K562 (cell line): ENCODE results near the gene MYH6. TPM values are rescaled to one million over a fixed set of nuclear protein-coding genes. Genes with fewer than 3 reads are reported as not detected.

Experiments
- ATAC-seq: fragments of 200-7000 bp; cut with Tn5 transposase; 3 replicates; pipeline ENCODE4 v1.9.1; 2020; ENCODE audit warnings: moderate library complexity
- BruUV-seq: library from RNA; stranded (reverse); fragments of 400-500 nt; replicated peaks from 2 replicates; lab custom pipeline; 2021; lab: Mats Ljungman, UMichigan
- CTCF ChIA-PET: fragments of 300-600 bp; formaldehyde crosslinking; extraction: SDS; loops from one replicate; lab custom pipeline; 2021; ENCODE audit warnings: low intra/inter-chr PET ratio; lab: Yijun Ruan, JAX
- POLR2A ChIA-PET: fragments of 300-600, 350-650 bp; sonication (Branson Sonifier 250); formaldehyde crosslinking; extraction: SDS; loops from one replicate; lab custom pipeline; 2021; ENCODE audit warnings: antibody characterized with exemption, inconsistent platforms; lab: Yijun Ruan, JAX
- DNase-seq, 4 experiments: peaks; one replicate each; pipeline versions ENCODE4 v3.0.0 to v3.0.0-alpha.2; 2011 to 2018; ENCODE audit warnings: low spot score in 3 of 4, mixed read lengths in 3 of 4; ENCODE audit errors: extremely low read depth in 1 of 4
- FAIRE-seq: peaks from 2 replicates; lab custom pipeline; 2011; peaks lifted over from hg19 to GRCh38; lab: Jason Lieb, UNC
- H2AFZ ChIP-seq: 2 replicates; pipeline ENCODE4 v1.6.0; 2011; ENCODE audit warnings: low read depth, low read length, control low read depth, inconsistent platforms
- H3K27ac ChIP-seq: fragments of 200-600 bp; 3 replicates; pipeline ENCODE4 v1.8.0; 2011; ENCODE audit warnings: low read depth, mild to moderate bottlenecking, control low read depth, inconsistent platforms, low read length, moderate library complexity, mixed read lengths; ENCODE audit errors: extremely low read depth
- H3K27me3 ChIP-seq, 2 experiments: fragments of 300-600 bp in 1 of 2; 2 replicates in 1 of 2; 3 replicates in 1 of 2; pipeline versions ENCODE4 v1.6.0 to v1.8.0; 2011; ENCODE audit warnings: inconsistent platforms in 2 of 2, low read length in 2 of 2, mild to moderate bottlenecking in 1 of 2, mixed read lengths in 1 of 2, moderate library complexity in 1 of 2; ENCODE audit not compliant: control insufficient read depth in 2 of 2, insufficient read depth in 2 of 2
- H3K36me3 ChIP-seq: fragments of 300-600 bp; 3 replicates; pipeline ENCODE4 v1.8.0; 2011; ENCODE audit warnings: mild to moderate bottlenecking, low read length, inconsistent platforms; ENCODE audit not compliant: control insufficient read depth, insufficient read depth
- H3K4me1 ChIP-seq, 2 experiments: fragments of 200-600 bp in 1 of 2; replicated peaks in 1 of 2; 2 replicates in 1 of 2; 3 replicates in 1 of 2; pipeline versions ENCODE4 v1.5.1 to v1.8.0; 2011; ENCODE audit warnings: inconsistent platforms in 2 of 2, low read length in 2 of 2, mild to moderate bottlenecking in 1 of 2, mixed read lengths in 1 of 2, moderate library complexity in 1 of 2; ENCODE audit not compliant: control insufficient read depth in 2 of 2, insufficient read depth in 2 of 2
- H3K4me2 ChIP-seq: 2 replicates; pipeline ENCODE4 v1.6.1; 2011; ENCODE audit warnings: low read length, control low read depth, inconsistent platforms, mixed read lengths; ENCODE audit not compliant: insufficient read depth
- H3K4me3 ChIP-seq: fragments of 200-600 bp; sonication (generic), shearing (Covaris generic); 2 replicates; pipeline ENCODE4 v1.5.1; 2016; ENCODE audit warnings: control low read depth, inconsistent platforms
- H3K79me2 ChIP-seq: fragments of 200-600 bp; 3 replicates; pipeline ENCODE4 v1.8.0; 2011; ENCODE audit warnings: low read length, inconsistent platforms; ENCODE audit not compliant: control insufficient read depth, insufficient read depth
- H3K9ac ChIP-seq, 2 experiments: 2 replicates each; pipeline versions ENCODE4 v1.6.0 to v1.6.1; 2011; ENCODE audit warnings: low read depth in 2 of 2, low read length in 2 of 2, control low read depth in 1 of 2, inconsistent platforms in 1 of 2, mild to moderate bottlenecking in 1 of 2, mixed read lengths in 1 of 2; ENCODE audit not compliant: insufficient read depth in 1 of 2
- H3K9me1 ChIP-seq: one replicate; pipeline ENCODE4 v1.6.0; 2011; ENCODE audit warnings: inconsistent platforms, mild to moderate bottlenecking, low read length, moderate library complexity; ENCODE audit not compliant: control insufficient read depth, insufficient read depth
- H3K9me3 ChIP-seq: replicated peaks from 2 replicates; pipeline ENCODE4 v1.5.1; 2011; ENCODE audit warnings: low read depth, low read length, inconsistent platforms; ENCODE audit not compliant: control insufficient read depth, insufficient read depth
- H4K20me1 ChIP-seq: replicated peaks from 2 replicates; pipeline ENCODE4 v1.6.1; 2011; ENCODE audit warnings: low read length, inconsistent platforms, mixed read lengths; ENCODE audit not compliant: control insufficient read depth, insufficient read depth
- CEBPZ ChIP-seq: fragments of 150-350 bp; IDR thresholded peaks from 2 replicates; pipeline ENCODE4 v1.6.1; 2014; ENCODE audit warnings: low read depth, mild to moderate bottlenecking, low read length, borderline replicate concordance
- CXXC5 ChIP-seq: fragments of 250-450 bp; sonication (Bioruptor Pico); IDR thresholded peaks from 2 replicates; pipeline ENCODE4 v1.8.0; 2022; ENCODE audit warnings: inconsistent platforms, mild to moderate bottlenecking, moderate library complexity
- JUND ChIP-seq, 2 experiments: IDR thresholded peaks; 2 replicates in 1 of 2; 3 replicates in 1 of 2; pipeline ENCODE4 v1.6.1; 2011; ENCODE audit warnings: borderline replicate concordance in 2 of 2, low read depth in 2 of 2, low read length in 2 of 2, improper control_type of control experiment in 1 of 2, missing biosample characterization in 1 of 2, missing genetic modification characterization in 1 of 2, missing genetic modification reagents in 1 of 2
- KDM5B ChIP-seq: fragments of 200-600 bp; sonication (generic); IDR thresholded peaks from 2 replicates; pipeline ENCODE4 v1.6.1; 2012; ENCODE audit warnings: low read depth, mild to moderate bottlenecking, moderate library complexity, low read length, control low read depth, inconsistent platforms; ENCODE audit not compliant: insufficient replicate concordance
- MCM3 ChIP-seq: fragments of 450-650 bp; IDR thresholded peaks from 2 replicates; pipeline ENCODE4 v1.6.1; 2016
- NFIX ChIP-seq: fragments of 250-450 bp; sonication (Bioruptor Pico); IDR thresholded peaks from 2 replicates; pipeline ENCODE4 v1.4.0; 2020; ENCODE audit warnings: low read depth, mild to moderate bottlenecking, moderate library complexity
- PTRF ChIP-seq: fragments of 450-650 bp; IDR thresholded peaks from 2 replicates; pipeline ENCODE4 v1.6.1; 2016; ENCODE audit warnings: mild to moderate bottlenecking, missing genetic modification characterization, missing compliant biosample characterization
- REST ChIP-seq, 2 experiments: fragments of 450-650 bp; formaldehyde crosslinking in 1 of 2; IDR thresholded peaks; 2 replicates each; pipeline versions ENCODE4 v1.4.0 to v1.6.1; 2014 to 2020; ENCODE audit warnings: mild to moderate bottlenecking in 2 of 2, borderline replicate concordance in 1 of 2, low read depth in 1 of 2
- ZNF41 ChIP-seq: fragments of 250-450 bp; sonication (Bioruptor Pico); conservative IDR thresholded peaks from 2 replicates; pipeline ENCODE4 v1.4.0; 2020; ENCODE audit warnings: mild to moderate bottlenecking
- ZNF696 ChIP-seq: fragments of 250-450 bp; sonication (Bioruptor Pico); conservative IDR thresholded peaks from 2 replicates; pipeline ENCODE4 v1.4.0; 2020; ENCODE audit warnings: mild to moderate bottlenecking, moderate library complexity
- WGBS: fragments of 100-300 bp; shearing (Covaris generic); methylation state at CpG from one replicate; pipeline ENCODE4 v1.1.6; 2016; ENCODE audit warnings: low coverage, mixed read lengths; ENCODE audit not compliant: insufficient coverage; ENCODE audit errors: missing lambda C conversion rate; 5-methylcytosine and 5-hydroxymethylcytosine counted together
- in situ Hi-C: fragments of 300-500 bp; cut with MboI; formaldehyde crosslinking; loops from 4 replicates; pipeline ENCODE4 v1.15.0; 2018; ENCODE audit warnings: inconsistent platforms, mixed read lengths
- intact Hi-C: fragments of 100-400 bp; cut with micrococcal nuclease; formaldehyde crosslinking; loops from 2 replicates; pipeline ENCODE4 v1.14.2; 2022
- polyA plus RNA-seq, 8 experiments: library from polyadenylated mRNA; depleted of rRNA in 4 of 8; stranded (reverse) in 5 of 8; unstranded in 3 of 8; fragments of >200 nt; fragmentation: Nextera tagmentation in 2 of 8; fragmentation: Illumina TruSeq in 1 of 8; extraction: Ambion mirVana in 2 of 8; extraction: Trizol in 1 of 8; gene quantifications; 2 replicates each; pipeline versions ENCODE4 v1.2.1 to v1.2.3, GENCODE V29; 2011 to 2014; ENCODE audit warnings: inconsistent platforms in 1 of 8, missing spikeins in 1 of 8
- total RNA-seq, 7 experiments: library from RNA; depleted of rRNA in 6 of 7; stranded (reverse); fragments of >200 nt in 6 of 7; fragmentation: Illumina TruSeq in 2 of 7; extraction: Trizol in 2 of 7; gene quantifications; 2 replicates each; pipeline versions ENCODE4 v1.2.1 to v1.2.3, GENCODE V29; 2011 to 2021; ENCODE audit warnings: low replicate concordance in 1 of 7

The MYH6 gene
- total and polyA plus RNA-seq, 9 of the 15 experiments (the other 6 are each of a cell fraction or from before 2014, with no cell fraction given) = not detected

- no peak for FAIRE-seq
- BruUV-seq = no TSS peak
- no peak for ATAC-seq
- POLR2A ChIA-PET = no interaction called here
- Histone ChIP-seq H3K9ac (no peak overlapping the region), H4K20me1 (no peaks in the 10 kb centered on the region), H3K79me2 (no peaks in the 10 kb centered on the region), H3K27ac (no peak overlapping the region), H3K4me3 (no peak overlapping the region), H3K9me1 (no peaks in the 10 kb centered on the region), H3K36me3 (no peaks in the 10 kb centered on the region), H3K4me2 (no peak overlapping the region), H2AFZ (no peak overlapping the region), H3K27me3 (peaks cover 14 to 71% of the 10 kb centered on the region in 2 experiments; a peak in 4 of 5 replicates), H3K4me1 (peaks cover 0 to 6% of the 10 kb centered on the region in 2 experiments; a peak in 2 of 5 replicates), H3K9me3 (no peaks in the 10 kb centered on the region)
- DNase-seq = no peak
- CTCF ChIA-PET = no interaction called here
- in situ Hi-C loops (no loop called here), intact Hi-C loops (no loop called here)
- WGBS = 0% methylated on average over 4 of the region's 10 CpGs
- TF ChIP-seq JUND (IDR thresholded peaks at IDR 0.05; ENCODE audit: borderline replicate concordance, low read depth, low read length) = no peak
- no peak for TF ChIP-seq JUND (tag; IDR thresholded peaks at IDR 0.05; ENCODE audit: borderline replicate concordance, low read depth, low read length)
- no peak for TF ChIP-seq MCM3
- no peak for TF ChIP-seq PTRF (tag)
- no peak for TF ChIP-seq ZNF41
- TF ChIP-seq CEBPZ = no peak
- TF ChIP-seq CXXC5 = no peak
- TF ChIP-seq ZNF696 (CRISPR knock-in tag) = no peak
- TF ChIP-seq REST (IDR thresholded peaks at IDR 0.05; ENCODE audit: borderline replicate concordance) = no peak
- TF ChIP-seq REST (CRISPR knock-in tag; IDR thresholded peaks at IDR 0.05; ENCODE audit: low read depth) = no peak
- TF ChIP-seq KDM5B = no peak
- TF ChIP-seq NFIX (CRISPR knock-in tag) = no peak
Observed at GRCh38 chr14:23405096-23405495, 3.0 kb downstream of the MYH6 start.
